IMR-90 (cell line): ENCODE measurements around the gene PRKAG2. TPM values are rescaled to one million over a fixed set of nuclear protein-coding genes. Genes with fewer than 3 reads are reported as not detected.

ENCODE experiments used
- ATAC-seq: fragments of 200-7000 bp; cut with Tn5 transposase; 2 replicates; pipeline ENCODE4 v1.9.1; 2020; ENCODE audit warnings: low read depth, mild to moderate bottlenecking, moderate library complexity
- BruUV-seq: library from RNA; stranded (reverse); fragments of 400-500 nt; replicated peaks from 2 replicates; lab custom pipeline; 2021; lab: Mats Ljungman, UMichigan
- CTCF ChIA-PET: fragments of 300-600 bp; formaldehyde crosslinking; extraction: SDS; loops from one replicate; lab custom pipeline; 2021; ENCODE audit warnings: antibody characterized with exemption; lab: Yijun Ruan, JAX
- POLR2A ChIA-PET: fragments of 300-600 bp; sonication (Branson Sonifier 250); formaldehyde crosslinking; loops from one replicate; lab custom pipeline; 2022; ENCODE audit warnings: antibody characterized with exemption; ENCODE audit not compliant: unreplicated experiment; lab: Charles Lee
- DNase-seq: peaks from one replicate; pipeline ENCODE4 v3.0.0; 2013
- H2AFZ ChIP-seq: replicated peaks from 2 replicates; pipeline ENCODE3; 2013; ENCODE audit warnings: low read length, mild to moderate bottlenecking; ENCODE audit not compliant: poor library complexity
- H2AK5ac ChIP-seq: 2 replicates; pipeline ENCODE4 v1.6.1; 2013; ENCODE audit warnings: low read depth, low read length, inconsistent platforms
- H2AK9ac ChIP-seq: replicated peaks from 2 replicates; pipeline ENCODE3; 2013; ENCODE audit warnings: mild to moderate bottlenecking, low read depth, low read length, moderate library complexity; ENCODE audit not compliant: poor library complexity
- H2BK120ac ChIP-seq: 2 replicates; pipeline ENCODE4 v1.6.1; 2013; ENCODE audit warnings: low read depth, low read length, inconsistent platforms
- H2BK15ac ChIP-seq: 3 replicates; pipeline ENCODE4 v1.6.1; 2013; ENCODE audit warnings: low read depth, low read length, inconsistent platforms
- H2BK20ac ChIP-seq: 2 replicates; pipeline ENCODE4 v1.6.1; 2013; ENCODE audit warnings: low read depth, mild to moderate bottlenecking, inconsistent platforms, low read length, moderate library complexity
- H2BK5ac ChIP-seq: 2 replicates; pipeline ENCODE4 v1.6.1; 2013; ENCODE audit warnings: mild to moderate bottlenecking, low read depth, low read length, inconsistent platforms; ENCODE audit not compliant: poor library complexity, severe bottlenecking
- H3K14ac ChIP-seq: replicated peaks from 2 replicates; pipeline ENCODE4 v1.6.1; 2013; ENCODE audit warnings: low read depth, low read length, inconsistent platforms
- H3K18ac ChIP-seq: 2 replicates; pipeline ENCODE4 v1.6.1; 2013; ENCODE audit warnings: low read depth, low read length, control low read depth
- H3K23ac ChIP-seq: 2 replicates; pipeline ENCODE4 v1.6.1; 2013; ENCODE audit warnings: low read depth, low read length, inconsistent platforms
- H3K27ac ChIP-seq: 2 replicates; pipeline ENCODE4 v1.5.1; 2013; ENCODE audit warnings: mild to moderate bottlenecking, control low read depth, low read length; ENCODE audit not compliant: insufficient read depth
- H3K27me3 ChIP-seq: 2 replicates; pipeline ENCODE4 v1.6.1; 2013; ENCODE audit warnings: low read length; ENCODE audit not compliant: control insufficient read depth, insufficient read depth
- H3K36me3 ChIP-seq: 2 replicates; pipeline ENCODE4 v1.6.1; 2013; ENCODE audit warnings: low read length, mixed read lengths; ENCODE audit not compliant: control insufficient read depth, insufficient read depth
- H3K4ac ChIP-seq: 2 replicates; pipeline ENCODE4 v1.6.1; 2013; ENCODE audit warnings: low read depth, low read length, inconsistent platforms
- H3K4me1 ChIP-seq: 2 replicates; pipeline ENCODE4 v1.6.1; 2013; ENCODE audit warnings: low read length, mixed read lengths; ENCODE audit not compliant: control insufficient read depth, insufficient read depth
- H3K4me2 ChIP-seq: 2 replicates; pipeline ENCODE4 v1.6.1; 2013; ENCODE audit warnings: low read depth, mild to moderate bottlenecking, control low read depth, low read length, moderate library complexity
- H3K4me3 ChIP-seq: 2 replicates; pipeline ENCODE4 v1.5.1; 2013; ENCODE audit warnings: low read depth, mild to moderate bottlenecking, control low read depth, low read length, moderate library complexity; ENCODE audit not compliant: insufficient read depth
- H3K56ac ChIP-seq: 2 replicates; pipeline ENCODE4 v1.6.1; 2013; ENCODE audit warnings: low read length, inconsistent platforms; ENCODE audit not compliant: insufficient read depth; ENCODE audit errors: extremely low read depth
- H3K79me1 ChIP-seq, 2 experiments: 2 replicates each; pipeline ENCODE4 v1.6.1; 2013; ENCODE audit warnings: low read length in 2 of 2, inconsistent platforms in 1 of 2, low read depth in 1 of 2
- H3K9ac ChIP-seq: 2 replicates; pipeline ENCODE4 v1.6.1; 2013; ENCODE audit warnings: low read depth, low read length, control low read depth
- H3K9me1 ChIP-seq: 2 replicates; pipeline ENCODE4 v1.6.1; 2013; ENCODE audit warnings: low read length, inconsistent platforms; ENCODE audit not compliant: insufficient read depth
- H3K9me3 ChIP-seq: 2 replicates; pipeline ENCODE4 v1.6.1; 2013; ENCODE audit warnings: low read length; ENCODE audit not compliant: control insufficient read depth, insufficient read depth
- H4K20me1 ChIP-seq: 2 replicates; pipeline ENCODE4 v1.6.1; 2013; ENCODE audit warnings: low read length, inconsistent platforms; ENCODE audit not compliant: insufficient read depth
- H4K5ac ChIP-seq: 2 replicates; pipeline ENCODE4 v1.6.1; 2013; ENCODE audit warnings: mild to moderate bottlenecking, low read depth, low read length, control low read depth
- H4K8ac ChIP-seq, 2 experiments: 2 replicates each; pipeline ENCODE4 v1.6.1; 2013; ENCODE audit warnings: low read depth in 2 of 2, low read length in 2 of 2, control low read depth in 1 of 2, inconsistent platforms in 1 of 2
- H4K91ac ChIP-seq: 2 replicates; pipeline ENCODE4 v1.6.1; 2013; ENCODE audit warnings: low read depth, low read length, inconsistent platforms; ENCODE audit not compliant: insufficient read depth
- CHD1 ChIP-seq: IDR thresholded peaks from 2 replicates; pipeline ENCODE4 v1.6.1; 2012; ENCODE audit warnings: low read depth, low read length, improper control_type of control experiment
- MAFK ChIP-seq: IDR thresholded peaks from 2 replicates; pipeline ENCODE4 v1.6.1; 2012; ENCODE audit warnings: low read depth, low read length, improper control_type of control experiment
- MXI1 ChIP-seq: IDR thresholded peaks from 2 replicates; pipeline ENCODE4 v1.6.1; 2012; ENCODE audit warnings: low read depth, mild to moderate bottlenecking, low read length, moderate library complexity, borderline replicate concordance
- POLR2A ChIP-seq: IDR thresholded peaks from 2 replicates; pipeline ENCODE4 v1.6.1; 2012; ENCODE audit warnings: mild to moderate bottlenecking, low read depth, low read length
- RAD21 ChIP-seq: IDR thresholded peaks from 2 replicates; pipeline ENCODE4 v1.6.1; 2012; ENCODE audit warnings: low read length, improper control_type of control experiment
- SMC3 ChIP-seq: fragments of 150-350 bp; IDR thresholded peaks from 2 replicates; pipeline ENCODE4 v1.6.1; 2016; ENCODE audit warnings: low read depth, mild to moderate bottlenecking, antibody characterized with exemption, low read length, moderate library complexity
- WGBS, 2 experiments: methylation state at CpG; one replicate each; pipeline versions ENCODE4 v1.1.5 to v1.1.7; 2013; ENCODE audit warnings: missing lambda C conversion rate in 2 of 2; ENCODE audit not compliant: insufficient read length in 1 of 2; ENCODE audit errors: extremely low coverage in 2 of 2; 5-methylcytosine and 5-hydroxymethylcytosine counted together
- dilution Hi-C: fragments of 300-500 bp; cut with HindIII; formaldehyde crosslinking; loops from one replicate; pipeline ENCODE4 v1.14.3; 2018; ENCODE audit warnings: low sequenced_read_pairs; ENCODE audit not compliant: unreplicated experiment
- in situ Hi-C: fragments of 300-500 bp; cut with MboI; formaldehyde crosslinking; loops from 3 replicates; pipeline ENCODE4 v1.14.3; 2019; ENCODE audit warnings: low sequenced_read_pairs, inconsistent platforms, mixed read lengths
- intact Hi-C: fragments of 100-400 bp; cut with micrococcal nuclease; formaldehyde crosslinking; loops from 2 replicates; pipeline ENCODE4 v1.10.0; 2022
- polyA plus RNA-seq, 3 experiments: library from polyadenylated mRNA; depleted of rRNA; stranded (reverse); fragments of >200 nt; gene quantifications; 2 replicates each; pipeline ENCODE4 v1.2.3, GENCODE V29; 2012; ENCODE audit warnings: low replicate concordance in 1 of 3
- total RNA-seq: library from RNA; depleted of rRNA; stranded (reverse); fragments of >200 nt; gene quantifications from 2 replicates; pipeline ENCODE4 v1.2.3, GENCODE V29; 2012

The PRKAG2 gene
- total and polyA plus RNA-seq, 2 of the 4 experiments (the other 2 are of a cell fraction): 15.4 to 21.6 TPM

GRCh38 chr7:151863386-151864079 lies 13.4 kb downstream of the PRKAG2 start:
- CTCF ChIA-PET: no interaction called here
- dilution Hi-C loops: no loop called here
- no peak for ATAC-seq

More at GRCh38 chr7:151863386-151864079, 13.4 kb downstream of the PRKAG2 start:
- H4K91ac ChIP-seq: no peak overlapping the region
- H3K79me1 ChIP-seq: no peaks in the 10 kb centered on the region
- TF ChIP-seq POLR2A (no peak), SMC3 (no peak), RAD21 (no peak), CHD1 (no peak), MAFK (no peak), MXI1 (no peak)
- no peaks in the 10 kb centered on the region for H3K9me1 ChIP-seq
- H2AFZ ChIP-seq: no peak overlapping the region
- POLR2A ChIA-PET: no interaction called here
- no peak overlapping the region for H3K9ac ChIP-seq
- H3K36me3 ChIP-seq: no peaks in the 10 kb centered on the region
- H2BK15ac ChIP-seq: no peak overlapping the region
- no peak overlapping the region for H3K23ac ChIP-seq
- no peak overlapping the region for H3K27ac ChIP-seq
- H3K18ac ChIP-seq: no peak overlapping the region
- no peak overlapping the region for H2AK9ac ChIP-seq
- H2BK5ac ChIP-seq: no peak overlapping the region
- no peak overlapping the region for H2AK5ac ChIP-seq
- no peak overlapping the region for H3K14ac ChIP-seq
- no TSS peak for BruUV-seq
- H4K5ac ChIP-seq: no peak overlapping the region
- H3K4ac ChIP-seq: no peak overlapping the region
- peaks cover 3% of the 10 kb centered on the region; the same call in 1 of the 2 replicates for H3K4me1 ChIP-seq
- no peak overlapping the region for H4K8ac ChIP-seq
- H4K20me1 ChIP-seq: no peaks in the 10 kb centered on the region
- no peak overlapping the region for H2BK20ac ChIP-seq
- WGBS, 2 experiments: 60% methylated on average over 3 of the region's 11 CpGs; no CpG with 5 or more reads in 1 of the 2 experiments
- no peak overlapping the region for H3K4me2 ChIP-seq
- H3K4me3 ChIP-seq: no peak overlapping the region
- H3K27me3 ChIP-seq: peaks cover 28% of the 10 kb centered on the region
- intact Hi-C loops (no loop called here), in situ Hi-C loops (no loop called here)
- no peak for DNase-seq
- no peak overlapping the region for H3K56ac ChIP-seq
- no peaks in the 10 kb centered on the region for H3K9me3 ChIP-seq
- no peak overlapping the region for H2BK120ac ChIP-seq
